ENCODE data around the gene TMEM51.
"Not testable (repeated sequence)": the region's sequence is repeated elsewhere in the genome, so short reads cannot be mapped to it uniquely, and the experiment has no call there.

Gene TMEM51

DNA sequence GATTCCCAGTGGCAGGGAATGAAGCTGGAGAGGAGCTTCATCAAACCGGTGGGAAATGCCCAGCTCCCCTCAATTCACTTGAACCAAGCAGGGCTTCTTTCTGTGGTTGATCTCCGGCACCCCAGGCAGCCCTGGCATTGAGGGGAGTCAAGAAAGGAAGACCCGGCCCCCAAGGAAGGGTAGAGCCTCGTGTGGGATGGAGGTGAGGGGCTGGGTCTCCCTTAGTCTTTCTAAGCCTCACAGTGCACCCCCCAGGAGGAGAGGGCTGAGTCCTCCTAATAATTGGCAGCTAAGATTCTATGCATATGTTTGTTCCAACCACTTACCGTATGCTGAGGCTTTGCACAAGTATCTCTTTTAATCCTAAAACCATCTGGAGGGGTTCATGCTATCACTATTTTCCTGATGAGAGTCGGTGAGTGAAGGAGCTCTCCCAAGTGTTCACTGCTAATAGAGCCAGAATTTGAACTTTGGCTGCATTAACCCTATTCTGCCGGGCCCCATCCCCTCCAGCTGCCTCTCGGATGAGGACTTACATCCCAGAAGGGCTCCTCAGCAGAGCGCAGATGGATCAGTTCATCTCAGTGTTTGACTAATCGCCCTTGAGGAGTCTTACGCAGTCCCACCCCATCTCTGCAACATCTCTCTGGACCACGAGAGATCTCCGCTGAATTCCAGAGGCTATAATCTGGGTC is 33.1 kb upstream of the TMEM51 start:
- H3K4me1 Mint-ChIP-seq = no peaks in the 10 kb centered on the region
- no peak for ATAC-seq

DNA sequence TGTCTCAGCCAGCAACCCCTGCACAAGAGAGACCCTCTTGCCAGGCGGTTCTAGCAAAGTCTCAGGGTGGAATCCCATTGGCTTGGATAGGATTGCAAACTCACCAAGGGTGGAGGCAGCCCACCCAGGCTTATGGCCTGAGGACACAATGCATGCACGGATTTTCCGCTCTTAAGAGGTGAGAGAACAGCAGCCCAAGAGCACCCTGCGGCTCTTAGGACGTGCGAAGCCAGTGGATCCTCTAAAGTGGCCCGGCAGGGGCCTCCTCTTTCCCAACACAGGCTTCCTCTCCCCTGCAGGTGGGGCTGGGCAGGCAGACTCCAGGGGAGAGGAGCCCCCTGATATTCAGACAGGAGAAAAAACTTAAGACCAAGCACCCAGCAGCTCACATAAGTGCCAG is 31.2 kb upstream of the TMEM51 start:
- ATAC-seq (no peak), DNase-seq (ENCODE audit: low spot score in 2 of 2) (no peak)
- H3K4me1 Mint-ChIP-seq = no peaks in the 10 kb centered on the region

More for the DNA sequence above, 33.1 kb upstream of the TMEM51 start:
- Mint-ChIP-seq H3K36me3 (no peaks in the 10 kb centered on the region), H3K27ac (no peak overlapping the region), H3K9me3 (no peaks in the 10 kb centered on the region), H3K4me3 (no peak overlapping the region)
- DNase-seq (ENCODE audit: low spot score in 2 of 2) = no peak

DNA sequence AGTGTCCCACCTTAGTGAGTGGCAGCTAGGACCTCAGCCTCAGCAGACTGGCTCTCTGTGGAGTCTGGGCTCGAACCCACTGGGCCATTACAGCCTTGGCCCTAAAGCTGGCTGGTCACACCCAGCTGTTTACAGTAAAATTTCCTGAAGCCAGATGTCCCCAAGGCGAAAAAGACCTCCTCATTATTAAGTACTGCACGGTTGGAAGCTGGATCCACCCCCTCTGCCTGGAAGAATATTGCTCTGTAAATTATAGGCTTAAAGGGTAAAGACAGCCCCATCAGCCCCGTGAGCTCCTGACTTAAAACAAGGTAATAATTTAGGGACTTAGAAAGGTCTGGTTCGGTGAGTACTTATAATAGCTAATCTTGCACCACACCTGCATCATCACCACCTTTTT is 30.3 kb upstream of the TMEM51 start:
- no peak overlapping the region for H3K4me3 Mint-ChIP-seq
- H3K27ac Mint-ChIP-seq = no peak overlapping the region
- no peak for DNase-seq (ENCODE audit: low spot score in 2 of 2)
- H3K9me3 Mint-ChIP-seq = no peaks in the 10 kb centered on the region
- no peak for ATAC-seq
- H3K36me3 Mint-ChIP-seq = no peaks in the 10 kb centered on the region
- H3K4me1 Mint-ChIP-seq = no peaks in the 10 kb centered on the region

More for the DNA sequence above, 31.2 kb upstream of the TMEM51 start:
- H3K4me3 Mint-ChIP-seq = no peak overlapping the region
- no peaks in the 10 kb centered on the region for H3K36me3 Mint-ChIP-seq
- H3K9me3 Mint-ChIP-seq = no peaks in the 10 kb centered on the region
- H3K27ac Mint-ChIP-seq = no peak overlapping the region

- no peak for ATAC-seq
- Mint-ChIP-seq H3K36me3 (no peaks in the 10 kb centered on the region), H3K4me3 (no peak overlapping the region), H3K4me1 (no peaks in the 10 kb centered on the region), H3K27ac (no peak overlapping the region), H3K9me3 (no peaks in the 10 kb centered on the region)
- no peak for DNase-seq (ENCODE audit: low spot score in 2 of 2)
Observed at GRCh38 chr1:15123925-15124324, 29.6 kb upstream of the TMEM51 start.

- no peak overlapping the region for H3K4me3 Mint-ChIP-seq
- H3K4me1 Mint-ChIP-seq = no peaks in the 10 kb centered on the region
- DNase-seq (ENCODE audit: low spot score in 2 of 2) = no peak
- ATAC-seq = no peak
- no peaks in the 10 kb centered on the region for H3K36me3 Mint-ChIP-seq
- H3K27ac Mint-ChIP-seq = no peak overlapping the region
- H3K9me3 Mint-ChIP-seq = no peaks in the 10 kb centered on the region
Observed at GRCh38 chr1:15124362-15125100, 29.0 kb upstream of the TMEM51 start.

- Mint-ChIP-seq H3K36me3 (no peaks in the 10 kb centered on the region), H3K4me1 (no peaks in the 10 kb centered on the region), H3K9me3 (no peaks in the 10 kb centered on the region), H3K27ac (no peak overlapping the region), H3K4me3 (no peak overlapping the region)
- ATAC-seq (no peak), DNase-seq (ENCODE audit: low spot score in 2 of 2) (no peak)
Observed at GRCh38 chr1:15125101-15125745, 28.3 kb upstream of the TMEM51 start.

GRCh38 chr1:15128077-15128476 is 25.5 kb upstream of the TMEM51 start:
- no peak for ATAC-seq
- no peaks in the 10 kb centered on the region for H3K36me3 Mint-ChIP-seq
- H3K9me3 Mint-ChIP-seq = no peaks in the 10 kb centered on the region
- H3K4me1 Mint-ChIP-seq = no peaks in the 10 kb centered on the region
- H3K27ac Mint-ChIP-seq = peak overlapping the region; percentile 10
- H3K4me3 Mint-ChIP-seq = no peak overlapping the region
- no peak for DNase-seq (ENCODE audit: low spot score in 2 of 2)

DNA sequence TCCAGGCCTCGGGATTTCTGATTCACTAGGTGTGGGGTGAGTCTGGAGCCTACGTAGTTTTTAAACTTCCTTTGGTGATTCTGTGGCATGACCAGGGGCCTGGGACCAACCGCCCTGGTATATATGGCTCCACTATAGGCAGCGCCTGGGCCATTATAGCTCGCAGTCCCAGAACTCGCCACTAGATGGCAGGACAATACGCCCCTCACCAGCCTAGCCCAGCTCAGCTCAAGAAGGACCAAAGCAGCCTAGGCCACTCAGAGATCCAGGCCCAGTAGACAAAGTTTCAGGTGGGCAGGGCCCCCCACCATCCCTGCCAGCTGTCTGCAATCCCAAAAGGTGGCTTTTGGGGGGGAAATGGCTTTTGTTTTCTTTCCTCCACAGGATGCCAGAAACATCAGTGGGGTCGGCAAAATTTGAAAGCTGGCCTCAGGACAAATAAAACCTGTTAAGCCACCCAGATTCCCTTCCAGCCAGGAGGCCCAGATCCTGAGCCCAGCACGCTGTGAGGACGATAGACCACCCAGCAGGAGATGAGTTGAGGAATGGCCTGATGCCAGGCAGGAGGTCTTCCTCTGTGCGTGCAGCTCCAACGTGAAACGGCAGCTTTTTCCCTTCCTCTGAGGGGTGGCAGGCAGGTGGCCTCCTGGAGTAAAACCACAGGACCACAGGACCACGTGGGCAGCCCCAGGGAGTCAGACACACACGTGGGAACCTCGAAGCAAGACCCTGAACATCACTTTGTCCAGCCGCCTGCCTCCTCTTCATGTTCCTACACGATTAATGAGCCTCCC is 24.8 kb upstream of the TMEM51 start:
- Mint-ChIP-seq H3K4me1 (no peaks in the 10 kb centered on the region), H3K27ac (no peak overlapping the region), H3K36me3 (no peaks in the 10 kb centered on the region), H3K9me3 (no peaks in the 10 kb centered on the region), H3K4me3 (no peak overlapping the region)
- peak; percentile 93 for ATAC-seq
- peak; percentile 76 to 88 for DNase-seq (ENCODE audit: low spot score in 2 of 2)

DNA sequence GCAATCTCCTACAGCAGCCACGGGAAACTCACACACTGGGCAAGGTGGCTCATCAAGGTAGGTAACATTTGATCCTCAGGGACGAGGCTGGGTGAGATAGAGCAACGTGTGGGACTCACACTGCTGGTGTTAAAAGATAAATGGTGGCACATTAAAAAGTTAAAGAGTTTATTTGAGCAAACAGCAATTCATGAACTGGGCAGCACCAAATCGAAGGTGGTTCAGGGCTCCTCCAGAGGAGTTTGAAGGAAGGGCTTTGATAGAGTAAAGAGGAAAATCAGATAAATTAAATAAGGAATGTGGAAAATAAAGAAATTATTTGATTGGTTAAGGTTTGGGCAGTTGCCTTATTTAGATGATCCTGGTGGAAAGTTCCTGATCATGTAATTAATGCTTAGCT is 23.6 kb upstream of the TMEM51 start:
- no peak overlapping the region for H3K4me3 Mint-ChIP-seq
- DNase-seq (ENCODE audit: low spot score in 2 of 2) (no peak), ATAC-seq (no peak)
- H3K27ac Mint-ChIP-seq = no peak overlapping the region
- no peaks in the 10 kb centered on the region for H3K36me3 Mint-ChIP-seq
- H3K9me3 Mint-ChIP-seq = no peaks in the 10 kb centered on the region
- H3K4me1 Mint-ChIP-seq = no peaks in the 10 kb centered on the region

GRCh38 chr1:15130607-15131006 is 22.9 kb upstream of the TMEM51 start:
- no peaks in the 10 kb centered on the region for H3K9me3 Mint-ChIP-seq
- no peaks in the 10 kb centered on the region for H3K4me1 Mint-ChIP-seq
- no peaks in the 10 kb centered on the region for H3K36me3 Mint-ChIP-seq
- no peak overlapping the region for H3K4me3 Mint-ChIP-seq
- H3K27ac Mint-ChIP-seq = no peak overlapping the region
- ATAC-seq = no peak
- DNase-seq (ENCODE audit: low spot score in 2 of 2) = no peak

GRCh38 chr1:15132965-15133364 is 20.6 kb upstream of the TMEM51 start:
- ATAC-seq (no peak), DNase-seq (ENCODE audit: low spot score in 2 of 2) (no peak)
- Mint-ChIP-seq H3K4me1 (no peaks in the 10 kb centered on the region), H3K4me3 (no peak overlapping the region), H3K27ac (no peak overlapping the region), H3K36me3 (no peaks in the 10 kb centered on the region), H3K9me3 (no peaks in the 10 kb centered on the region)

GRCh38 chr1:15134285-15134684 is 19.3 kb upstream of the TMEM51 start:
- H3K4me1 Mint-ChIP-seq = no peaks in the 10 kb centered on the region
- DNase-seq (ENCODE audit: low spot score in 2 of 2) (no peak), ATAC-seq (no peak)
- H3K27ac Mint-ChIP-seq = no peak overlapping the region
- H3K9me3 Mint-ChIP-seq = no peaks in the 10 kb centered on the region
- H3K4me3 Mint-ChIP-seq = no peak overlapping the region
- no peaks in the 10 kb centered on the region for H3K36me3 Mint-ChIP-seq

GRCh38 chr1:15135604-15136003 is 17.9 kb upstream of the TMEM51 start:
- H3K4me1 Mint-ChIP-seq, H3K27ac Mint-ChIP-seq: not testable (repeated sequence)

GRCh38 chr1:15137809-15138208 is 15.7 kb upstream of the TMEM51 start:
- no peaks in the 10 kb centered on the region for H3K9me3 Mint-ChIP-seq
- no peaks in the 10 kb centered on the region for H3K4me1 Mint-ChIP-seq
- no peak overlapping the region for H3K4me3 Mint-ChIP-seq
- no peaks in the 10 kb centered on the region for H3K36me3 Mint-ChIP-seq
- H3K27ac Mint-ChIP-seq = no peak overlapping the region
- ATAC-seq = peak; percentile 45
- no peak for DNase-seq (ENCODE audit: low spot score in 2 of 2)

More at GRCh38 chr1:15135604-15136003, 17.9 kb upstream of the TMEM51 start:
- not testable (repeated sequence) for DNase-seq (ENCODE audit: low spot score in 2 of 2); H3K4me3 Mint-ChIP-seq; H3K9me3 Mint-ChIP-seq; H3K36me3 Mint-ChIP-seq; ATAC-seq

- ATAC-seq (no peak), DNase-seq (ENCODE audit: low spot score in 2 of 2) (no peak)
- no peaks in the 10 kb centered on the region for H3K4me1 Mint-ChIP-seq
- H3K36me3 Mint-ChIP-seq = no peaks in the 10 kb centered on the region
- H3K9me3 Mint-ChIP-seq = no peaks in the 10 kb centered on the region
- H3K27ac Mint-ChIP-seq = no peak overlapping the region
- no peak overlapping the region for H3K4me3 Mint-ChIP-seq
Observed at GRCh38 chr1:15139654-15140350, 13.7 kb upstream of the TMEM51 start.

Data from stimulated activated effector memory CD8-positive, alpha-beta T cell treated with anti-CD3 and anti-CD28 coated beads, Interleukin-12 subunit alpha, Interleukin-12 subunit beta, amount 100 ng/mL, for 72 hours (primary cell).